ENCODE measurements around the gene ZBTB3.

The ZBTB3 gene

DNA sequence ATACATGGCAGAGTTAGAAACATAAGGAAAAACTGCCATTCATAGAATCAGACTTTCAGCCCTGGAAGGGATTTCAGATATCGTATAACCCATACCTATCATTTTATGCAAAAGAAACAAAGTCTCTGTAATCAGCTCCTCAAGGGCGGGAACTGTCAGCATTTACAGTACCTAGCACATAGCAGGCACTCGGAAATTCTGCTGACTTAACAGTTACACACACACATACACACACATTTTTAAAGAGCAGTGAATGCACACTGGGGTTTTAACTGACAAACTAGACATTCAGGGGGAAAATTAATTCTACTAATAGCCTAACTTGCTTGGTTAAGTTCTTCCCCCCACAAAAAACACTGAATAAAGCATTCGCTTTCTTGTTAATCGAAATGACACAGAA is 37.8 kb downstream of the ZBTB3 start:
- TF ChIP-seq, protein P1, sequence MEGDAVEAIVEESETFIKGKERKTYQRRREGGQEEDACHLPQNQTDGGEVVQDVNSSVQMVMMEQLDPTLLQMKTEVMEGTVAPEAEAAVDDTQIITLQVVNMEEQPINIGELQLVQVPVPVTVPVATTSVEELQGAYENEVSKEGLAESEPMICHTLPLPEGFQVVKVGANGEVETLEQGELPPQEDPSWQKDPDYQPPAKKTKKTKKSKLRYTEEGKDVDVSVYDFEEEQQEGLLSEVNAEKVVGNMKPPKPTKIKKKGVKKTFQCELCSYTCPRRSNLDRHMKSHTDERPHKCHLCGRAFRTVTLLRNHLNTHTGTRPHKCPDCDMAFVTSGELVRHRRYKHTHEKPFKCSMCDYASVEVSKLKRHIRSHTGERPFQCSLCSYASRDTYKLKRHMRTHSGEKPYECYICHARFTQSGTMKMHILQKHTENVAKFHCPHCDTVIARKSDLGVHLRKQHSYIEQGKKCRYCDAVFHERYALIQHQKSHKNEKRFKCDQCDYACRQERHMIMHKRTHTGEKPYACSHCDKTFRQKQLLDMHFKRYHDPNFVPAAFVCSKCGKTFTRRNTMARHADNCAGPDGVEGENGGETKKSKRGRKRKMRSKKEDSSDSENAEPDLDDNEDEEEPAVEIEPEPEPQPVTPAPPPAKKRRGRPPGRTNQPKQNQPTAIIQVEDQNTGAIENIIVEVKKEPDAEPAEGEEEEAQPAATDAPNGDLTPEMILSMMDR (IDR thresholded peaks at IDR 0.05; ENCODE audit: control insufficient read depth, extremely low read depth, insufficient read depth): no peak

GRCh38 chr11:62715150-62716130 is 38.5 kb downstream of the ZBTB3 start:
- no peak for DNase-seq (ENCODE audit: low read depth)
- TF ChIP-seq, protein P1 (IDR thresholded peaks at IDR 0.05; ENCODE audit: control insufficient read depth, extremely low read depth, insufficient read depth): no peak
- H3K4me3 ChIP-seq (ENCODE audit: low read depth, low read length): no peak overlapping the region

More for the DNA sequence above, 37.8 kb downstream of the ZBTB3 start:
- DNase-seq (ENCODE audit: low read depth): no peak
- H3K4me3 ChIP-seq (ENCODE audit: low read depth, low read length): no peak overlapping the region

- no peak overlapping the region for H3K4me3 ChIP-seq (ENCODE audit: low read depth, low read length)
- no peak for DNase-seq (ENCODE audit: low read depth)
- TF ChIP-seq, protein P1 (IDR thresholded peaks at IDR 0.05; ENCODE audit: control insufficient read depth, extremely low read depth, insufficient read depth): no peak
Measured at GRCh38 chr11:62713343-62713742, 40.6 kb downstream of the ZBTB3 start.

DNA sequence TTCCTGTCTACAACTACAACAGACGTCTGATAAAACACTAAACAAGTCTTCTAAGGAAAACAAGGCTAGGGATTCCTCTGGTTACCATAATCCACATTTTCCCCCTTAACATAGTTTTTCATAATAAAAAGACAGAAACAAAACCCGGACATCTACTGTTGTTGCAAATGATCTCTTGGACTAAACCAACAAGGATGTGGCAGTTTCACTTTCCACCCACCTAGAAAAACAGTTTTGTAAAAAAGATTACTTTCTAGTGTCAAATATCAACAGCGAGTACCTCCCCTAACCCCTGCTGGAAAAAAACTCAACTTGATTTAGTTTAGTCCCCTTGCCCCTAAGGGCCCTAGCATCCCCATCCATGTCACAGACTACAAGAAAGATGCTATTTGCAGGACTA is 41.1 kb downstream of the ZBTB3 start:
- DNase-seq (ENCODE audit: low read depth): no peak
- TF ChIP-seq, protein P1 (IDR thresholded peaks at IDR 0.05; ENCODE audit: control insufficient read depth, extremely low read depth, insufficient read depth): no peak
- H3K4me3 ChIP-seq (ENCODE audit: low read depth, low read length): no peak overlapping the region

DNA sequence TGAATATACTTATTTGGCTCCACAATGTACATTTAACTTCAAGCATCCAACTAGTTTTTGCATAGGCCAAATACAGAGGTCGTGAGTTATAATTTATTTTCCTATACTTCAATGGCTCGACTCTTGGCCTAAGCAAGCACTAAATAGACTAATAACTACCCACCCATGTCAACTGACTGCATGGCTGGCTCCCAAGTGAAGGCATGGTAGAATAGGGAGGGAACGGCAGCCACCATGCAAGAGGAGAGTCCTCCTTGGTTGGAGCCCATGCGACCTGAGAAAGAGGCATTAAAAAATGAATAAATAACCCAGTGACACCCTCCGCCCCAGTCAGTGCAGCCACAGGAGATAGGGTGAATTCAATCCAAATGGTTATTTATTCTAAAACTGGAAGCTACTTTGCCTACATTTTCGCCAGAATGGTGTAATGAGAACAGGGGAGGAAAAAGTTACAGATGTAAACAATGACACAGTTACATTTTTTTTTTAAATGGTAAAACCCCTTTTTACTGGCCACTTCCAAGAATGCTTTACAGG is 41.6 kb downstream of the ZBTB3 start:
- TF ChIP-seq, protein P1 (IDR thresholded peaks at IDR 0.05; ENCODE audit: control insufficient read depth, extremely low read depth, insufficient read depth): no peak
- DNase-seq (ENCODE audit: low read depth): no peak

DNA sequence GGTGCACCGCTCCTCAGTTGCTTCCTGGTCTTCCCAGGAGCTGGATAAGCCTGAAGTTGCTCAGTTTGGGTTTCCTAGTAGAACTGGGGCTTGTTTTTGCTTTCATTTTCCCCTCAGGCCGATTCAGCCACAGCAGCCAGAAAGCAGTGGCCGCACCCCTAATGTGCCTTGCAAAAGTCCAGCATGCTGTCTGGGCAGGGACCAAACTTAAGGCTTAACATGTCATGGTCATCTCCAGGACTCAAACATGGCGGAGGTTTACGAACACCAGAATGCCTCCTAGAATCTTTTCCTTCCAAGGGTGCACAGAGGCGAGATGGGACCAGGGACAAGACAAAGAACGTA is 44.0 kb downstream of the ZBTB3 start:
- H3K4me3 ChIP-seq (ENCODE audit: low read depth, low read length): peak overlapping the region; percentile 59
- TF ChIP-seq, protein P1 (IDR thresholded peaks at IDR 0.05; ENCODE audit: control insufficient read depth, extremely low read depth, insufficient read depth): no peak
- DNase-seq (ENCODE audit: low read depth): no peak

More for the DNA sequence above, 41.6 kb downstream of the ZBTB3 start:
- H3K4me3 ChIP-seq (ENCODE audit: low read depth, low read length): no peak overlapping the region
